ENCODE measurements around the gene SYNE2.

GRCh38 chr14:64217308-64217707, 364.5 kb downstream of the SYNE2 start:
- no peak for TF ChIP-seq CTCF (IDR thresholded peaks at IDR 0.05)
- TF ChIP-seq POLR2A (IDR thresholded peaks at IDR 0.05) = no peak
